ENCODE results near the gene SLC35F4.

DNA sequence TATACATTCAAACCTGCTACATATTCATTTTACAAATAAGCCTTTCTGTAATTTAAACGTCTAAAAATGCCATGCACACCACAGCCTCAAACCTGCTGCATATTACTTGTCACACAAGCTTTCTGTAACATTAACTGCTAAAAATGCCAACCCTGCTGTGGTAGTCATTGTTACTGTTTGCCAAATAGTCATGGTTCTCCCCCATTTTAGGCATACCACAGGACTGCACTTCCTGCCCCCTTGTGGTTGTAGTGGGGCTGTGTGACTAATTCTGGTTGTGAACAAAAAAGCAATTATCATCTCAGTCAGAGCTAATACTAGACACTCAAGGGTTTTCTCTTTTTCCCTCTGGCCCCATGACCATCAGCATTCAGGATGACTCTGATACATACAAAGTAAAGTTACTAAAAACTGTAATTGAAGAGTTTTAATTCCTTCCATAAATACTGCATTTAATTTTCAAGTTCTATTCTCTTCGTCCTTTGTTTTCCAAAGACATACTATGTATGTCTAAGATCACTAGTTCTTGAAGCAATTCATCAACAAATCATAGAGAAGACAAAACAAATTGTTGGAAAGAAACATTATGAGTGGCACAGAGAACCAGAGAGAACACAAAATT, 5.7 kb upstream of the SLC35F4 start:
- TF ChIP-seq, protein P1, sequence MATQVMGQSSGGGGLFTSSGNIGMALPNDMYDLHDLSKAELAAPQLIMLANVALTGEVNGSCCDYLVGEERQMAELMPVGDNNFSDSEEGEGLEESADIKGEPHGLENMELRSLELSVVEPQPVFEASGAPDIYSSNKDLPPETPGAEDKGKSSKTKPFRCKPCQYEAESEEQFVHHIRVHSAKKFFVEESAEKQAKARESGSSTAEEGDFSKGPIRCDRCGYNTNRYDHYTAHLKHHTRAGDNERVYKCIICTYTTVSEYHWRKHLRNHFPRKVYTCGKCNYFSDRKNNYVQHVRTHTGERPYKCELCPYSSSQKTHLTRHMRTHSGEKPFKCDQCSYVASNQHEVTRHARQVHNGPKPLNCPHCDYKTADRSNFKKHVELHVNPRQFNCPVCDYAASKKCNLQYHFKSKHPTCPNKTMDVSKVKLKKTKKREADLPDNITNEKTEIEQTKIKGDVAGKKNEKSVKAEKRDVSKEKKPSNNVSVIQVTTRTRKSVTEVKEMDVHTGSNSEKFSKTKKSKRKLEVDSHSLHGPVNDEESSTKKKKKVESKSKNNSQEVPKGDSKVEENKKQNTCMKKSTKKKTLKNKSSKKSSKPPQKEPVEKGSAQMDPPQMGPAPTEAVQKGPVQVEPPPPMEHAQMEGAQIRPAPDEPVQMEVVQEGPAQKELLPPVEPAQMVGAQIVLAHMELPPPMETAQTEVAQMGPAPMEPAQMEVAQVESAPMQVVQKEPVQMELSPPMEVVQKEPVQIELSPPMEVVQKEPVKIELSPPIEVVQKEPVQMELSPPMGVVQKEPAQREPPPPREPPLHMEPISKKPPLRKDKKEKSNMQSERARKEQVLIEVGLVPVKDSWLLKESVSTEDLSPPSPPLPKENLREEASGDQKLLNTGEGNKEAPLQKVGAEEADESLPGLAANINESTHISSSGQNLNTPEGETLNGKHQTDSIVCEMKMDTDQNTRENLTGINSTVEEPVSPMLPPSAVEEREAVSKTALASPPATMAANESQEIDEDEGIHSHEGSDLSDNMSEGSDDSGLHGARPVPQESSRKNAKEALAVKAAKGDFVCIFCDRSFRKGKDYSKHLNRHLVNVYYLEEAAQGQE (IDR thresholded peaks at IDR 0.05; ENCODE audit: insufficient read depth in 1 of 2, low read depth in 2 of 2, low read length in 2 of 2): no peak
- TF ChIP-seq POLR2AphosphoS5 (IDR thresholded peaks at IDR 0.05; ENCODE audit: low read depth, low read length) (no peak), TAF1 (IDR thresholded peaks at IDR 0.05; ENCODE audit: borderline replicate concordance, insufficient read depth, low read length) (no peak), SIN3A (IDR thresholded peaks at IDR 0.05; ENCODE audit: borderline replicate concordance, insufficient read depth, low read length) (no peak)

Data from PFSK-1 (cell line).